Panc1 (cell line): ENCODE data around the gene CILP2. TPM values are rescaled to one million over a fixed set of nuclear protein-coding genes. Genes with fewer than 3 reads are reported as not detected.

ENCODE experiments used
- ATAC-seq: fragments of 200-7000 bp; cut with Tn5 transposase; 2 replicates; pipeline ENCODE4 v1.9.1; 2020; ENCODE audit warnings: mild to moderate bottlenecking, moderate library complexity
- BruUV-seq: library from RNA; stranded (reverse); fragments of 400-500 nt; replicated peaks from 2 replicates; lab custom pipeline; 2021; lab: Mats Ljungman, UMichigan
- CTCF ChIA-PET: fragments of 300-600 bp; sonication (Branson Sonifier 250); formaldehyde crosslinking; loops from one replicate; lab custom pipeline; 2022; ENCODE audit warnings: antibody characterized with exemption; lab: Charles Lee
- POLR2A ChIA-PET: fragments of 300-600 bp; sonication (Branson Sonifier 250); formaldehyde crosslinking; loops from one replicate; lab custom pipeline; 2022; ENCODE audit warnings: antibody characterized with exemption; lab: Charles Lee
- DNase-seq: peaks from one replicate; pipeline ENCODE4 v3.0.0-alpha.2; 2010; ENCODE audit warnings: low read depth, low spot score
- H3K27ac ChIP-seq: 2 replicates; pipeline ENCODE4 v1.5.1; 2011; ENCODE audit warnings: mild to moderate bottlenecking, low read length, inconsistent platforms
- H3K27me3 ChIP-seq: fragments of 200-500 bp; sonication (Bioruptor generic); 2 replicates; pipeline ENCODE4 v1.6.0; 2014; ENCODE audit warnings: low read length, inconsistent platforms; ENCODE audit not compliant: control insufficient read depth, insufficient read depth
- H3K36me3 ChIP-seq: fragments of 200-500 bp; sonication (Bioruptor generic); 2 replicates; pipeline ENCODE4 v1.5.1; 2014; ENCODE audit warnings: inconsistent platforms, mild to moderate bottlenecking, low read length, moderate library complexity; ENCODE audit not compliant: control insufficient read depth, insufficient read depth
- H3K4me1 ChIP-seq: 2 replicates; pipeline ENCODE4 v1.5.1; 2011; ENCODE audit warnings: inconsistent platforms, mild to moderate bottlenecking, low read length, moderate library complexity; ENCODE audit not compliant: control insufficient read depth, insufficient read depth
- H3K4me3 ChIP-seq, 2 experiments: 2 replicates each; pipeline ENCODE4 v1.5.1; 2011 to 2012; ENCODE audit warnings: low read depth in 2 of 2, low read length in 2 of 2, mild to moderate bottlenecking in 2 of 2, inconsistent platforms in 1 of 2, moderate library complexity in 1 of 2
- H3K9me3 ChIP-seq: fragments of 200-500 bp; sonication (Bioruptor generic); 2 replicates; pipeline ENCODE4 v1.5.1; 2014; ENCODE audit warnings: low read depth, mild to moderate bottlenecking, inconsistent platforms, low read length, moderate library complexity; ENCODE audit not compliant: control insufficient read depth, insufficient read depth
- POLR2AphosphoS5 ChIP-seq: IDR thresholded peaks from 2 replicates; pipeline ENCODE4 v1.6.1; 2012; ENCODE audit warnings: mild to moderate bottlenecking, low read depth, low read length, moderate library complexity
- SIN3A ChIP-seq: IDR thresholded peaks from 2 replicates; pipeline ENCODE4 v1.6.1; 2012; ENCODE audit warnings: low read depth, mild to moderate bottlenecking, low read length, moderate library complexity, borderline replicate concordance; ENCODE audit not compliant: insufficient read depth
- TCF7L2 ChIP-seq: IDR thresholded peaks from 2 replicates; pipeline ENCODE4 v1.6.1; 2011; ENCODE audit warnings: mild to moderate bottlenecking, low read depth, low read length, inconsistent platforms
- in situ Hi-C: cut with HindIII; loops from 2 replicates; pipeline ENCODE4 v1.10.0; 2016; ENCODE audit warnings: low sequenced_read_pairs, low pct_unique_long_range_greater_than_20kb
- intact Hi-C: fragments of 100-400 bp; cut with micrococcal nuclease; formaldehyde crosslinking; loops from one replicate; pipeline ENCODE4 v1.10.0; 2022; ENCODE audit not compliant: unreplicated experiment
- total RNA-seq: library from RNA; stranded (reverse); gene quantifications from one replicate; pipeline ENCODE4 v1.2.1, GENCODE V29; 2021; ENCODE audit not compliant: unreplicated experiment
- TF ChIP-seq, protein P1 (sequence below): fragments of 450-650 bp; IDR thresholded peaks from 2 replicates; pipeline ENCODE4 v1.5.1; 2017; ENCODE audit warnings: mild to moderate bottlenecking
- TF ChIP-seq, protein P2 (sequence below), 2 experiments: IDR thresholded peaks; 2 replicates each; pipeline ENCODE4 v1.6.1; 2011 to 2012; ENCODE audit warnings: low read depth in 2 of 2, control low read depth in 1 of 2, low read length in 1 of 2, mild to moderate bottlenecking in 1 of 2, moderate library complexity in 1 of 2; ENCODE audit not compliant: insufficient read depth in 1 of 2

Gene CILP2
- total RNA-seq, 1 experiment from 2014 or later: 0.46 TPM

DNA sequence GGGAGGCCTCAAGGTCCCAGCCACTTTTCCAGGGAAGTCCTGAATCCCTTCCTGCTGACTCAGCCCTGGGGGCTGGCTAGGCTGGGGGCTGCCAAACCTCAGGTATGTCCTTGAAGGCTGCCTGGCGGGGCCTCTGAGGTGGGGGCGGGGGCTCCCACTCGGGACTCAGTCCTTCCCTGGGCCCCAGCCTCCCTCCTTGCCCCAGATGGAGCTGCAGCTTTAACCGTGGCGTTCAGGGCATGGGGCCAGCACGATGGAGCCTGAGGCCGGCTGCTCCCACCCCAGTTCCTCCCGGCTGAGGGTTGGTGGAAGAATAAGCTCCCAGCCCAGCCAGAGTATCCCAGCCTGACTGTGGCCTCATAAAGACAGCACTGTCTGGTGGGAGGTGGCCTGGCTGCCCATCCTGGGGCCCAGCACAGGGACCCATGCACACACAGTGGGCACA lies 12.4 kb downstream of the CILP2 start:
- in situ Hi-C loops: no loop called here
- POLR2A ChIA-PET: no interaction called here
- CTCF ChIA-PET: no interaction called here
- DNase-seq (no peak), ATAC-seq (no peak; the same call in 1 of the 2 replicates)
- no peak for TF ChIP-seq SIN3A
- no peak for TF ChIP-seq TCF7L2
- no peak for TF ChIP-seq POLR2AphosphoS5
- TF ChIP-seq, protein P1, sequence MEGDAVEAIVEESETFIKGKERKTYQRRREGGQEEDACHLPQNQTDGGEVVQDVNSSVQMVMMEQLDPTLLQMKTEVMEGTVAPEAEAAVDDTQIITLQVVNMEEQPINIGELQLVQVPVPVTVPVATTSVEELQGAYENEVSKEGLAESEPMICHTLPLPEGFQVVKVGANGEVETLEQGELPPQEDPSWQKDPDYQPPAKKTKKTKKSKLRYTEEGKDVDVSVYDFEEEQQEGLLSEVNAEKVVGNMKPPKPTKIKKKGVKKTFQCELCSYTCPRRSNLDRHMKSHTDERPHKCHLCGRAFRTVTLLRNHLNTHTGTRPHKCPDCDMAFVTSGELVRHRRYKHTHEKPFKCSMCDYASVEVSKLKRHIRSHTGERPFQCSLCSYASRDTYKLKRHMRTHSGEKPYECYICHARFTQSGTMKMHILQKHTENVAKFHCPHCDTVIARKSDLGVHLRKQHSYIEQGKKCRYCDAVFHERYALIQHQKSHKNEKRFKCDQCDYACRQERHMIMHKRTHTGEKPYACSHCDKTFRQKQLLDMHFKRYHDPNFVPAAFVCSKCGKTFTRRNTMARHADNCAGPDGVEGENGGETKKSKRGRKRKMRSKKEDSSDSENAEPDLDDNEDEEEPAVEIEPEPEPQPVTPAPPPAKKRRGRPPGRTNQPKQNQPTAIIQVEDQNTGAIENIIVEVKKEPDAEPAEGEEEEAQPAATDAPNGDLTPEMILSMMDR: no peak
- BruUV-seq: no TSS peak
- H3K9me3 ChIP-seq: no peaks in the 10 kb centered on the region
- H3K27me3 ChIP-seq: no peaks in the 10 kb centered on the region
- no peak overlapping the region for H3K4me3 ChIP-seq
- H3K36me3 ChIP-seq: no peaks in the 10 kb centered on the region
- H3K27ac ChIP-seq: no peak overlapping the region
- no peaks in the 10 kb centered on the region for H3K4me1 ChIP-seq
- intact Hi-C loops: no loop called here

DNA sequence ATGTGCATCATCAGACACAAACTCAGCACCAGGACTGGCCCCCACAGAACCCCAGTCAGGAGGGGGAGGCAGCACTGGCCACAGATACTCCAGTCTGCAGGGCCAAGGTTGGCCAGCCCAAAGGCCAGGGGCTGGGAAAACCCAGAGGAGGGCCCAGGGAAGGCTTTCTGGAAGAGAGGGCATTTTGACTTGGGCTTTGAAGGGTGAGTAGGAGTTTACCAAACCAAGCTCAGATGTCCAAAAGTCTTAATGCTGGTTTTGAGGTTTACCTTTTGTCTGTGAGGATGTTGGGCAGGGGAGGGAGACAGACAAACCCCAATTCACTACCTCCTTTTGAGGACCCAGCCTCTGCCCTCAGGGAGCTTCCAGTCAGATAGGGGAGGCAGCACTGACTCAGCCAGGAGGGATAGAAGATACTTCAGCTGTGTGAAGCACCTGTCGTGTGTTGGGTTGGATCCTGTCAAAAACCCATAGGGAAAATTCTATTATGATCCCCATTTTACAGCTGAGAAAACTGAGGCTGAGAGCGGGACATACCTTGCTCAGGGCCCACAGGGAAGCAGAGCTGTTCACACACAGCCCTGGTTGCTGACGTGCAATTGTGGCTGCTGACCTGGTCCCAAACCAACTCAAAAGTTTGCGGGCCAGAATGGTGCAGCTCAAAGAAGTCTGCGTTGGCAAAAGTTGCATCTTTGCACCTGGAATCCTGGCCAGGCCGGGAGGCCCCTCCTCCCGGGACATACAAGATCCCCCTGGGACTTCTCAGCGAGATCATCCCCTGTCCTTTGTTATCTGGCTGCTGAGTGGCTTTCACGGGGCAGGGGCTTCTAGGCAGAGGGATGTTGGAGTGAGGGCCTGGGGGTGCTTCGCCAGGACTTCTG lies 13.1 kb downstream of the CILP2 start:
- ChIA-PET CTCF (interaction anchor here (0.7 to 1.6 kb wide), 2 partner anchors 8 to 19 kb away, joined by 3 read pairs; no protein-coding TSS in a partner anchor), POLR2A (no interaction called here)
- Histone ChIP-seq H3K4me1 (no peaks in the 10 kb centered on the region), H3K4me3 (no peak overlapping the region), H3K36me3 (no peaks in the 10 kb centered on the region), H3K27me3 (no peaks in the 10 kb centered on the region), H3K27ac (no peak overlapping the region), H3K9me3 (no peaks in the 10 kb centered on the region)
- intact Hi-C loops: no loop called here
- in situ Hi-C loops: no loop called here
- TF ChIP-seq SIN3A (no peak), POLR2AphosphoS5 (no peak), TCF7L2 (no peak)
- TF ChIP-seq, protein P1: no peak
- TF ChIP-seq, protein P2, sequence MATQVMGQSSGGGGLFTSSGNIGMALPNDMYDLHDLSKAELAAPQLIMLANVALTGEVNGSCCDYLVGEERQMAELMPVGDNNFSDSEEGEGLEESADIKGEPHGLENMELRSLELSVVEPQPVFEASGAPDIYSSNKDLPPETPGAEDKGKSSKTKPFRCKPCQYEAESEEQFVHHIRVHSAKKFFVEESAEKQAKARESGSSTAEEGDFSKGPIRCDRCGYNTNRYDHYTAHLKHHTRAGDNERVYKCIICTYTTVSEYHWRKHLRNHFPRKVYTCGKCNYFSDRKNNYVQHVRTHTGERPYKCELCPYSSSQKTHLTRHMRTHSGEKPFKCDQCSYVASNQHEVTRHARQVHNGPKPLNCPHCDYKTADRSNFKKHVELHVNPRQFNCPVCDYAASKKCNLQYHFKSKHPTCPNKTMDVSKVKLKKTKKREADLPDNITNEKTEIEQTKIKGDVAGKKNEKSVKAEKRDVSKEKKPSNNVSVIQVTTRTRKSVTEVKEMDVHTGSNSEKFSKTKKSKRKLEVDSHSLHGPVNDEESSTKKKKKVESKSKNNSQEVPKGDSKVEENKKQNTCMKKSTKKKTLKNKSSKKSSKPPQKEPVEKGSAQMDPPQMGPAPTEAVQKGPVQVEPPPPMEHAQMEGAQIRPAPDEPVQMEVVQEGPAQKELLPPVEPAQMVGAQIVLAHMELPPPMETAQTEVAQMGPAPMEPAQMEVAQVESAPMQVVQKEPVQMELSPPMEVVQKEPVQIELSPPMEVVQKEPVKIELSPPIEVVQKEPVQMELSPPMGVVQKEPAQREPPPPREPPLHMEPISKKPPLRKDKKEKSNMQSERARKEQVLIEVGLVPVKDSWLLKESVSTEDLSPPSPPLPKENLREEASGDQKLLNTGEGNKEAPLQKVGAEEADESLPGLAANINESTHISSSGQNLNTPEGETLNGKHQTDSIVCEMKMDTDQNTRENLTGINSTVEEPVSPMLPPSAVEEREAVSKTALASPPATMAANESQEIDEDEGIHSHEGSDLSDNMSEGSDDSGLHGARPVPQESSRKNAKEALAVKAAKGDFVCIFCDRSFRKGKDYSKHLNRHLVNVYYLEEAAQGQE (IDR thresholded peaks at IDR 0.05; ENCODE audit: insufficient read depth in 1 of 2, low read depth in 2 of 2, low read length in 1 of 2): no peak
- ATAC-seq (no peak), DNase-seq (no peak)
- no TSS peak for BruUV-seq
